Loucy (cell line): ENCODE data around the gene MYOD1.

Experiments
- CTCF ChIP-seq: fragments of 200-600 bp; sonication (generic); conservative IDR thresholded peaks from 2 replicates; pipeline ENCODE4 v1.5.1; 2014; ENCODE audit warnings: mild to moderate bottlenecking, antibody characterized with exemption, low read length
- EZH2phosphoT487 ChIP-seq: fragments of 200-600 bp; IDR thresholded peaks from 2 replicates; pipeline ENCODE4 v1.6.1; 2018; ENCODE audit warnings: antibody characterized with exemption, mild to moderate bottlenecking, moderate library complexity, borderline replicate concordance

DNA sequence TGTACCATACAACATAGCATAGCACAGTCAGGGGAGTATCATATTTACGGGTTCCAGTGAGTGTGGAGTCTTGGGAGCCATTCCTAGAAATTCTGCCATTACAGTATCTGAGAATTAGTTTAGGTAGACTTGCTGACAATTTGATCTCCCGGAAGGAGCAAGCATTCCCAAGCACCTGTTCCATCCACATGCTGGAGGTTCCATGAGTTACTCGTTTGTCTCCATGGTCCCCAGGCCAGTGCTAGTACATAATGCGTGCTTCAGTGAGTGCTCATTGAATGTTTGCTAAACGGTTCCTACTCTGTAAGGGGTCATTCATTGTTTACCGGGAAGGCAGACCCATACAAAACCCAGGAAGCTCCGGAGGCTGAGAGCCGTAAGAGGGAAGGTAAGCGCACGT lies 27.4 kb upstream of the MYOD1 start:
- no peak for TF ChIP-seq CTCF
- no peak for TF ChIP-seq EZH2phosphoT487
